Fibroblast of upper back skin (primary cell): ENCODE results near the gene JAKMIP3.
A peak's percentile ranks its signal among the peaks of the same experiment; 100 is the strongest.
"Not testable (repeated sequence)": the region's sequence is repeated elsewhere in the genome, so short reads cannot be mapped to it uniquely, and the experiment has no call there.

Experiments
- DNase-seq: peaks from one replicate; pipeline ENCODE4 v3.0.0-alpha.2; 2013

Gene JAKMIP3

DNA sequence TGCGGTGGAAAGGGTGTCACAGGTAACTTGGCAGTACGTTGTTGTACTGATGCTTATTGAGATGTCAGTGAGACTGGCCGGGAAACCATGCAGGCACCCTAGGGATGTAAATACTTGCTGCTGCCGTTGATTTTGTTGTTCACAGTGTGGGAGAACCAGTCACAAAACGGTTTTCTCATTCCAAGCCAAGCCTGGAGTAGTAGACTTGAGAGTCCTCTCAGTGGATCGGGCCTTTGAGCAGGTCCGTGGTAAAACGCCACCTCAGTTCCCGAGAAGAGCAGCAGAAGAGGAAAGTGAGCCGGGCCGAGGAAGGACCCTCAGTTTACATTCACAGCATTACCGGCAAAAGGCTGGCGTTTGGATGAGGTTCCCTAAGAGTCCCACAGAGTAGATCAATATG is 1.1 kb downstream of the JAKMIP3 start:
- DNase-seq = no peak

DNA sequence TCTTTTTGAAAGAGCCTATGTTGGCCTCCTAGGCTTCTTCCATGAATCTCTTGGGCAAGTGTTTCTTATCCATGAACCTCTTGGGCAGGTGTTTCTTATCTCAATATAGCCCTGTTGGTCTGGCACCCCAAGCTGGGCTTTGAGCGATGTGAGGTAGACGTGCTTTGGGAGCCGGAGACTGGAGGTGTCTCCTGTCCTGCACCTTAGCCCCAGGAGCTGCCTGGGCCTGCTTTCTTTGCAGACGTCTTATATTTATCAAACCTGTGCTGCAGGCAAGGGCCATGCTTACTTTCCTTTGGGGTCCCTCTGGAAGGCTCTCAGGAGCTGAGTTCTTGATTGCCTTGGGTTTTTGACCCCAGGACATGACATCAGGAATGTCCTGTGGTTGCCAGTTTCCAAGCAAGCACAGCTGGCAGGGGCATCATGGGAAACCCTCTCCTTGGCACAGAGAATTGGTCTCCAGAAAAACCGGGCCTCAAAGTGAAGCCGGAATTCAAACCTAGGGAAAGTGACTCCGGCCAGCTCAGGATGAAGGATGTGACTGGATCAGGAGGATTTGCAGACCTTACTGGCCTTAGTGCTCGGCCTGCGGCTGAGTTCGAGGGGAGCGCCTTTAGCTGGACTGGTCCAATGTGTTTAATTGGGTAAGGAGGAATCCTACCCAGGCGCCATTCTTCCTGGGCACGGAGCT is 2.8 kb downstream of the JAKMIP3 start:
- no peak for DNase-seq

DNA sequence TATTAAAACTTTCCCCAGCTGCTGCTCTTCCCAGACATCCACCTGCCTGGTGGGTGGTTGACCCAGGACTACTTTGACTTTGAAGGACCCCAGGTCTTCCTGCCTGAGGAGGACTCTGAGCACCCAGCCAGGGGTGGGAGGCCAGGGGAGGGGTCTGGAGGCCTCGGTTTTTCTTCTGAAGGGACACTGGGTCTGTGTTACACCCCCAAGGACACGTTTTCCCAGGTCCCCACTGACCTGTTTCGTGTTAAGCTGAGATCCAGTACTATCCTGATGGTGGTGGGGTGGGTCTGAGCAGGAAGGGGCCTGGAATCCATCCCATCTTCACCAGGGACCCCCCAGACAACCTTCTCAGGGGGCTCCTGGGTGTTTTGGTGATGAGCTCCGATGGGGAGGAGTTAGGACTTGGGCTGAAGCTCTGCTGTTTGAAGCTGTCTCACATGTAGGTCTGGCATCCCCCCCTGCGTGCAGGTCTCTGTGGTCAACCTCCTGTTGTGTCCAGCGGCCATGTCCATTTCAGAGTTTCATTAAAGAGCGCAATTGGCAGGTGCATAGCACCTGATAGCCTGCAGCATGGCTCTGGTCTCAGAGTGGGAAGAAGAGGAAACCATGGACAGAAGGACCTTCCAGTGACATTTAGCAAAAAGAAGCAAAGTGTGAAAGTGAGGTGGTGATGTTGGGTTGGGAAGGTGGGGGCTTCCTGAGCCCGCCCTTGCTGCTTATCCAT is 3.5 kb downstream of the JAKMIP3 start:
- DNase-seq = no peak

GRCh38 chr10:132069849-132070182 is 4.1 kb downstream of the JAKMIP3 start:
- DNase-seq = no peak

DNA sequence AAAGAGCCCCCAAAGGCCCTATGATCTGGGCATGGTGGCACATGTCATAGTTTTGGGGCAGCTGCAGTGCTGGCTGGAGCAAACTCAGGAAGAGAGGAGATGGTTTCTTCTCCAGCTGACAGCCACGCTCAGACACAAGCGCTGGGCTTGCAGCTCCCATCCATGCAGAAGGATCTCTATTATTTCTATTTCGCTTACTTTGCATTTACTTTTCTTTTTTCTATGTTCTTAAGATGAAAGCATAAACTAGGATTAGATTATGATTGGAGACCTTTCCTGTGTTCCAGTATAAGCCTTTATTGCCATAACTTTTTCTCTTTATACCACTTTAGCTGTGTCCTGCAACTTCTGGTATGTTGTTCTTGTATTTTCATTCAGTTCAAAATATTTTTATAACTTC is 5.0 kb downstream of the JAKMIP3 start:
- no peak for DNase-seq

GRCh38 chr10:132071667-132072066 is 5.9 kb downstream of the JAKMIP3 start:
- DNase-seq = no peak

DNA sequence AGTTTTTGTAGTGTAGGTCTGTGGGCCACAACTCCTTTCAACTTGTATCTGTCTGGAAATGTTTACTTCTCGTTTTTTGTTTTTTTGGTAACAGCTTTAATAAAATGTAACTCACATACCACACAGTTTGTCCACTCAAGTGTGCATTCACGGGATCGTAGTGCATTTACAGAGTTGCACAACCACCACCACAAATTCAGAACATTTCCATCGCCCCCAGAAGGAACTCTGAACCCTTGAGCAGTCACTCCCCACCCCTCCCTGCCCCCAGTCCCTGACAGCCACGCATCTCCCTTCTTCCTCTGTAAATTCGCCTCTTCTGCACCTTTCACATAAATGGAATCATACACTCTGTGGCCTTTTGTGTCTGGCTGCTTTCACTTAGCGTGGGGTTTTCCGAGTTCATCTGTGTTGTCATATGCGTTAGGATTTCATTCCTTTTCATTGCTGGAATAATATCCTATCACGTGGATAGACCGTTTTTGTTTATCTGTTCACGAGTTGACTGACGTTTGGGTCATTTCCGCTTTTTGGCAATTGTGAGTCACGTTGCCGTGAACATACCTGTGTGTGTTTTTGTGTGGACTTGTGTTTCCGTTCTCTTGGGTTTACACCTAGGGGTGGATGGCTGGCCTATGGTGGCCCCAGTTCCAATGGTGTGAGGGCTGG is 10.3 kb downstream of the JAKMIP3 start:
- no peak for DNase-seq

GRCh38 chr10:132076578-132077081 is 10.9 kb downstream of the JAKMIP3 start:
- DNase-seq = no peak

- no peak for DNase-seq
These were observed 11.3 kb downstream of the JAKMIP3 start for GRCh38 chr10:132077091-132077490.

GRCh38 chr10:132078746-132079345 is 13.1 kb downstream of the JAKMIP3 start:
- no peak for DNase-seq

- not testable (repeated sequence) for DNase-seq
These were observed 18.6 kb downstream of the JAKMIP3 start for GRCh38 chr10:132084384-132084783.

GRCh38 chr10:132093236-132093635 is 27.5 kb downstream of the JAKMIP3 start:
- not testable (repeated sequence) for DNase-seq

DNA sequence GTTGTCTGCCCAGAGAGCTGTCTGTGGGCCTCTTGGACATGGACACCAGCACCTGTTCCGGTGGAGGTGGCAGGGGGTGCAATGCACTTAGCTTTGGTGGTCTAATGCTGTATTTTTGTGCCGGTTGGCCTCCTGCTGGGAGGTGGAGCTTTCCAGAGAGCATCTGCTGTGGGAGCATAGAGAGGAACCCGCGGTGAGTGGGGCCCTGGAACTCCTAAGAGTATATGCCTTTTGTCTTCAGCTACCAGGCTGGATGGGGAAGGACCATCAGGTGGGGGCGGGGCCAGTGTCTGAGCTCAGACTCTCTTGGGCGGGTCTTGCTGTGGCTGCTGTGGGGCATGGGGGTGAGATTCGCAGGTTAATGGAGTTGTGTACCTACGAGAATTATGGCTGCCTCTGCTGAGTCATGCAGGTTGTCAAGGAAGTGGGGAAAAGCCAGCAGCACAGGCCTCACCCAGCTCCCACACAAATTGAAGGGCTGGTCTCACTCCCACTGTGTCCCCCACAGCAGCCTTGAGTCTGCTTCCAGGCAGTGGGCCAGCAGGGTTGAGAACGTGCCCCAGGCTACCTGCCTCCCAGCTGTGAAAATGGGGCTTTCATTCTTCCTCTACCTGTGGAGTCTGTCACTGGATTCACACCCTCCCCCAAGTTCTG is 29.0 kb downstream of the JAKMIP3 start:
- DNase-seq = no peak

- no peak for DNase-seq
These were observed 29.8 kb downstream of the JAKMIP3 start for GRCh38 chr10:132095403-132096113.

GRCh38 chr10:132096223-132096622 is 30.5 kb downstream of the JAKMIP3 start:
- DNase-seq = peak; percentile 3

DNA sequence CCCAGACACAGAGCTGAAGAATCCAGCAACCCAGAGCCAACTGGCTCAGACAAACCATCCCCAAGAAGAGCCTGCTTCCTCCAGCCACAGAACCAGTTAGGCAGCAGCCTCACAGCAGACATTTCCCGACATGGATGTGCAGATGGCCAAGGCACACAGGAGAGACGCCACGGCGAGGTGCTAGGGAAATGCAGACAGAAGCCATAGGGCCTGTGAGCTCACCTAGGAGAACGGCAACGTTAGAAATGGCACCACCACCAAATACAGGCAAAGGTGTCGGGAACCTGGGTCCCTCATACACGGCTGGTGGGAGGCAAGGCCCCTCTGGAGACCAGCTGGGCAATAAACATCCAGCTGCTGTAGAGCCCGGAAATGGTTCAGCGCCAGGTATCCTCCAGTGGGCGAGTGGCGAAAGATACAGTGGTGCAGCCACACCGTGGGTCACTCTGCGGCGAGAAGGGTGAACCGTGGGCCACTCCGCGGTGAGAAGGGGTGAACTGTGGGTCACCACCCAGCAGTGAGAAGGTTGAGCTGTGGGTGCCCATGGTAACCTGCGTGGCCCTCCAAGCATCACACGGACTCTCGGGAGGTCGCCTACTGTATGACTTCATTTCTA is 31.2 kb downstream of the JAKMIP3 start:
- DNase-seq = no peak

- DNase-seq = no peak
These were observed 32.0 kb downstream of the JAKMIP3 start for GRCh38 chr10:132097609-132098377.

- DNase-seq = no peak
These were observed 33.0 kb downstream of the JAKMIP3 start for GRCh38 chr10:132098539-132099388.

DNA sequence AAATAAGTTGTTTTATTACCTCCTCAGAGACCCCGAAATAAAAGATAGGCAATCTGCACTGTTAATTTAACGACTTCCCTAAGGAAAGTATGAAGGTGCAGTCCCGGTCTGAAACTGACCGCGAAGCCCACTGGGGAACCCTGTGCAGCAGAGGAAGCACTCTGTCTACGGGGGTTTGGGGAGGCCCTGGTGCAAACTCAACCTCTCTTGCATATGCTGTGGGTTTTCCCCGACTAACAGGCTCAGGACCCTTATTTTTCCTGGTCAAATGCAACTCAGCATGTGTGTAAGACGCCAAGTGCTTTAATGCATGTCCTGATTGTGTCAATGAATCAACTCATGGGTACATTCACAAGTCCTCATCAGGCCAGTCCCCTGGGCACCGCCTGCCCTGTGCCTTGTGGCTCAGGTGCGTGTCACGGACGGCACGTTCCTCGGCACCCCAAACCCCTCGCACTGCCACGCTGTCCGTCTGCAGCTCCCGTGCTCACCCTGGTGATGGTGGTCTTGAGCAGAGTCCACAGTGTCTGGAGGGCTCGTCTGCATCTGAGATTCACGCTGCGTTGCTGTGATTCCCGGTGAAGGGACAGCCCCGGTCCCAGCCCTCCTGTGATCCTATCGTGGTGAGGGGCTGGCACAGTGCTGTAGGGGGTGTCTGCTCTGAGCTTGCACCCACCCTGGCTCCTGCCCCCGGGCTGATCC is 33.8 kb downstream of the JAKMIP3 start:
- no peak for DNase-seq
